GM12872 (cell line): Measurements from ENCODE around the gene DTHD1.

Experiments
- CTCF ChIP-seq: IDR thresholded peaks from 3 replicates; pipeline ENCODE4 v1.5.1; 2011; ENCODE audit warnings: low read depth, mild to moderate bottlenecking, low read length, moderate library complexity; ENCODE audit not compliant: insufficient read depth

DTHD1 gene

GRCh38 chr4:36260731-36261130, 20.7 kb upstream of the DTHD1 start:
- no peak for TF ChIP-seq CTCF

GRCh38 chr4:36264207-36264826, 17.1 kb upstream of the DTHD1 start:
- no peak for TF ChIP-seq CTCF

GRCh38 chr4:36267486-36268268, 13.7 kb upstream of the DTHD1 start:
- TF ChIP-seq CTCF: no peak

- no peak for TF ChIP-seq CTCF
Observed at GRCh38 chr4:36269101-36269500, 12.3 kb upstream of the DTHD1 start.

- TF ChIP-seq CTCF: no peak
Observed at GRCh38 chr4:36269533-36270173, 11.8 kb upstream of the DTHD1 start.

- no peak for TF ChIP-seq CTCF
Observed at GRCh38 chr4:36273276-36273675, 8.1 kb upstream of the DTHD1 start.

GRCh38 chr4:36274158-36274557, 7.3 kb upstream of the DTHD1 start:
- no peak for TF ChIP-seq CTCF
